Esophagus muscularis mucosa (tissue), 4 donors: Measurements from ENCODE around the gene MIOX. TPM values are rescaled to one million over a fixed set of nuclear protein-coding genes. Genes with fewer than 3 reads are reported as not detected.

ENCODE experiments used
- DNase-seq: peaks from one replicate; pipeline ENCODE4 v3.0.0-alpha.2; 2017; ENCODE audit errors: extremely low spot score
- H3K27ac ChIP-seq, 4 donors: fragments of 200-600 bp; sonication (generic); replicated peaks in 1 of 4; 1 replicate in 3 of 4; 2 replicates in 1 of 4; pipeline ENCODE4 v1.5.1; 2016 to 2019; ENCODE audit warnings: mild to moderate bottlenecking in 1 of 4
- H3K27me3 ChIP-seq, 4 donors: fragments of 200-600 bp; sonication (generic); one replicate each; pipeline versions ENCODE4 v1.5.1 to v1.6.0; 2016 to 2019
- H3K36me3 ChIP-seq, 4 donors: fragments of 200-600 bp; sonication (generic); one replicate each; pipeline ENCODE4 v1.5.1; 2016 to 2019
- H3K4me1 ChIP-seq, 4 donors: fragments of 200-600 bp; sonication (generic); one replicate each; pipeline ENCODE4 v1.5.1; 2016 to 2019
- H3K4me3 ChIP-seq, 4 donors: fragments of 200-600 bp; sonication (generic); 1 replicate in 2 of 4; 2 replicates in 2 of 4; pipeline ENCODE4 v1.5.1; 2016 to 2019; ENCODE audit warnings: mild to moderate bottlenecking in 4 of 4, moderate library complexity in 1 of 4
- H3K9me3 ChIP-seq, 4 donors: fragments of 200-600 bp; sonication (generic); 1 replicate in 3 of 4; 2 replicates in 1 of 4; pipeline ENCODE4 v1.5.1; 2016 to 2019
- EP300 ChIP-seq: sonication (generic); formaldehyde crosslinking; IDR thresholded peaks from one replicate; pipeline ENCODE4 v1.6.1; 2017; ENCODE audit warnings: antibody characterized with exemption
- POLR2A ChIP-seq: fragments of 450-650 bp; IDR thresholded peaks from one replicate; pipeline ENCODE4 v1.6.1; 2017; ENCODE audit warnings: antibody characterized with exemption, moderate library complexity, mild to moderate bottlenecking, low read depth
- POLR2AphosphoS5 ChIP-seq, 2 donors: sonication (generic); formaldehyde crosslinking; IDR thresholded peaks; one replicate each; pipeline ENCODE4 v1.6.1; 2017; ENCODE audit warnings: antibody characterized with exemption in 2 of 2
- WGBS: methylation state at CpG from one replicate; pipeline ENCODE4 v1.1.5; 2018; 5-methylcytosine and 5-hydroxymethylcytosine counted together
- intact Hi-C: fragments of 100-400 bp; cut with DNase I; formaldehyde crosslinking; loops from one replicate; pipeline ENCODE4 v1.15.1; 2023
- total RNA-seq, 4 donors: library from RNA; depleted of rRNA; stranded (reverse); fragments of >200 nt; gene quantifications; one replicate each; pipeline versions ENCODE4 v1.1.0 to v1.2.1, GENCODE V29; 2016
- TF ChIP-seq, protein P1 (sequence below), 3 experiments: fragments of 200-600 bp in 2 of 3; fragments of 450-650 bp in 1 of 3; sonication (generic) in 2 of 3; IDR thresholded peaks; one replicate each; pipeline ENCODE4 v1.5.1; 2017 to 2019; ENCODE audit warnings: antibody characterized with exemption in 3 of 3, mild to moderate bottlenecking in 2 of 3, moderate library complexity in 1 of 3

Gene MIOX
- total RNA-seq, 4 donors from 2014 or later, result not detected

DNA sequence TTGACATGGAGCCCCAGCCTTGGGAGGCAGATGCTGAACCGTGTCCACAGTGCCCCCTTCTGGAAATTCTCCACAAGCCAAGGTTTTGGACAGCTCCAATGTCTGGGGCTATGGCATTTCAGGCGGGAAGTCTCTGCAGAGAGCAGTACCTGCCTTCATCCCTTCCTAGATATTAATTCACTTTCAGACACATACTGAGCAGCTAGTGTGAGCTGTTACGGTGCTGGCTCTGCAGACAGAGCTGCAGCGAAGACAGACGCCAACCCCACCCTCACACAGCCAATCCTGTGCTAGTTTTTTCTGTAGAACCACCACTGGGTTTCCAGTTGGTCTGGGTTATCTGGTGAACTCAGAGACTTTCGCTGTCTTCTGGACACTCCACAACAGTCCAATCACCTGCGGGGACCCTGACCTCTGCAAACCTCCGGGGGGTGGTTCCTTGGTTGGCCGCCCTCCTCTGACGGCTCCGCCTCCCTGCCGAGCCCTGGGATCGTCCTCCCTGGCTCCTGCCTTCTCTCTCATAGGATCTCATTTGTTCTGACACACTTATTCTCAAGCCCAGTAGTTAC, 11.7 kb downstream of the MIOX start:
- no peak overlapping the region for H3K27ac ChIP-seq
- H3K4me3 ChIP-seq, result no peak overlapping the region
- H3K27me3 ChIP-seq, result peaks cover 0 to 11% (median 0%) of the 10 kb centered on the region in 4 donors
- no peak for DNase-seq
- intact Hi-C loops, result no loop called here
- H3K36me3 ChIP-seq, result peaks cover 11 to 16% (median 14%) of the 10 kb centered on the region in 4 donors
- TF ChIP-seq EP300 (no peak), POLR2A (no peak)
- TF ChIP-seq, protein P1, sequence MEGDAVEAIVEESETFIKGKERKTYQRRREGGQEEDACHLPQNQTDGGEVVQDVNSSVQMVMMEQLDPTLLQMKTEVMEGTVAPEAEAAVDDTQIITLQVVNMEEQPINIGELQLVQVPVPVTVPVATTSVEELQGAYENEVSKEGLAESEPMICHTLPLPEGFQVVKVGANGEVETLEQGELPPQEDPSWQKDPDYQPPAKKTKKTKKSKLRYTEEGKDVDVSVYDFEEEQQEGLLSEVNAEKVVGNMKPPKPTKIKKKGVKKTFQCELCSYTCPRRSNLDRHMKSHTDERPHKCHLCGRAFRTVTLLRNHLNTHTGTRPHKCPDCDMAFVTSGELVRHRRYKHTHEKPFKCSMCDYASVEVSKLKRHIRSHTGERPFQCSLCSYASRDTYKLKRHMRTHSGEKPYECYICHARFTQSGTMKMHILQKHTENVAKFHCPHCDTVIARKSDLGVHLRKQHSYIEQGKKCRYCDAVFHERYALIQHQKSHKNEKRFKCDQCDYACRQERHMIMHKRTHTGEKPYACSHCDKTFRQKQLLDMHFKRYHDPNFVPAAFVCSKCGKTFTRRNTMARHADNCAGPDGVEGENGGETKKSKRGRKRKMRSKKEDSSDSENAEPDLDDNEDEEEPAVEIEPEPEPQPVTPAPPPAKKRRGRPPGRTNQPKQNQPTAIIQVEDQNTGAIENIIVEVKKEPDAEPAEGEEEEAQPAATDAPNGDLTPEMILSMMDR (IDR thresholded peaks at IDR 0.05), result peak in 2 of 3 experiments; percentile 36 to 62
- 21% methylated on average over 13 of the region's 13 CpGs for WGBS
- no peaks in the 10 kb centered on the region for H3K9me3 ChIP-seq
- H3K4me1 ChIP-seq, result peaks cover 0 to 5% (median 0%) of the 10 kb centered on the region in 4 donors

DNA sequence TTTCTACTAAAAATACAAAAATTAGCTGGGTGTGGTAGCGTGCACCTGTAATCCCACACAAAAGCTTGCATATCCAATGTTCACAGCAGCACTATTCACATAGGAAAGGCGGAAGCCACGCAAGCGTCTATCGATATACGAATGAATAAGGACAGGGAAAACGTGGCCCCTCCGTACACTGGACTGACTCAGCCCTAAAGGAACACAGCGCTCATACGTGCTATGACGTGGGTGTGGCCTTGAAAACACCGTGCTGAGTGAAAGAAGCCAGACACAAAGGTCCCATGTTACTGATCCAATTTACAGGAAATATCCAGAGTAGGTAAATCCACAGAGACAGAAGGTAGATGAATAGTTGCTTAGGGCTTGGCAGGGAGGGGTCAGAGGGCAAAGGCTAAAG, 13.8 kb downstream of the MIOX start:
- intact Hi-C loops, result no loop called here
- TF ChIP-seq POLR2AphosphoS5 (IDR thresholded peaks at IDR 0.05), result no peak
- Histone ChIP-seq H3K4me3 (no peak overlapping the region), H3K27ac (no peak overlapping the region), H3K27me3 (peaks cover 0 to 11% (median 0%) of the 10 kb centered on the region in 4 donors), H3K4me1 (peaks cover 0 to 11% (median 4%) of the 10 kb centered on the region in 4 donors), H3K9me3 (no peaks in the 10 kb centered on the region), H3K36me3 (peaks cover 25 to 35% (median 31%) of the 10 kb centered on the region in 4 donors)
- DNase-seq, result no peak
- WGBS, result 87% methylated on average over 12 of the region's 12 CpGs

DNA sequence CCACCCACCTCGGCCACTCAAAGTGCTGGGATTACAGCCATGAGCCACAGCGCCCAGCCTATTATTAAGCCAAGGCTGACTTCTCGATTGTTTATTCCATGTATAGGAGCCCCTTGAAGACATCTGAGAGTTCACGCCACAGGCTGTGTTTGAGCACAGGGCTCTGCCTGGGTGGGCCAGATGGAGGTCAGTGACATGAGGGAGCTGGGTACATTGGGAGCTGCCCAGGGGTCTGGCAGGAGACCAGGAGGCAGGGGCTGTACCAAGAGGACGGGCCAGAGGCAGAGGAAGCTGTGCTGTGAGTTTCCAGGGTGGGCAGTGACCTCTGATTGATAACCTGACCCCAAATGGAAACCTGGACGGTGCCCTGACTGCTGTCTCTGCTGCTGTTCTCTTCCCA, 15.4 kb downstream of the MIOX start:
- no peak overlapping the region for H3K27ac ChIP-seq
- 81% methylated on average over 6 of the region's 6 CpGs for WGBS
- intact Hi-C loops, result no loop called here
- TF ChIP-seq POLR2A, result no peak
- TF ChIP-seq POLR2AphosphoS5 (IDR thresholded peaks at IDR 0.05), result no peak
- no peak for TF ChIP-seq EP300
- TF ChIP-seq, protein P1 (IDR thresholded peaks at IDR 0.05), result no peak
- no peaks in the 10 kb centered on the region for H3K27me3 ChIP-seq
- no peak for DNase-seq
- no peak overlapping the region for H3K4me3 ChIP-seq
- peaks cover 31 to 43% (median 40%) of the 10 kb centered on the region in 4 donors for H3K36me3 ChIP-seq
- peaks cover 12 to 27% (median 20%) of the 10 kb centered on the region in 4 donors for H3K4me1 ChIP-seq
- H3K9me3 ChIP-seq, result no peaks in the 10 kb centered on the region

DNA sequence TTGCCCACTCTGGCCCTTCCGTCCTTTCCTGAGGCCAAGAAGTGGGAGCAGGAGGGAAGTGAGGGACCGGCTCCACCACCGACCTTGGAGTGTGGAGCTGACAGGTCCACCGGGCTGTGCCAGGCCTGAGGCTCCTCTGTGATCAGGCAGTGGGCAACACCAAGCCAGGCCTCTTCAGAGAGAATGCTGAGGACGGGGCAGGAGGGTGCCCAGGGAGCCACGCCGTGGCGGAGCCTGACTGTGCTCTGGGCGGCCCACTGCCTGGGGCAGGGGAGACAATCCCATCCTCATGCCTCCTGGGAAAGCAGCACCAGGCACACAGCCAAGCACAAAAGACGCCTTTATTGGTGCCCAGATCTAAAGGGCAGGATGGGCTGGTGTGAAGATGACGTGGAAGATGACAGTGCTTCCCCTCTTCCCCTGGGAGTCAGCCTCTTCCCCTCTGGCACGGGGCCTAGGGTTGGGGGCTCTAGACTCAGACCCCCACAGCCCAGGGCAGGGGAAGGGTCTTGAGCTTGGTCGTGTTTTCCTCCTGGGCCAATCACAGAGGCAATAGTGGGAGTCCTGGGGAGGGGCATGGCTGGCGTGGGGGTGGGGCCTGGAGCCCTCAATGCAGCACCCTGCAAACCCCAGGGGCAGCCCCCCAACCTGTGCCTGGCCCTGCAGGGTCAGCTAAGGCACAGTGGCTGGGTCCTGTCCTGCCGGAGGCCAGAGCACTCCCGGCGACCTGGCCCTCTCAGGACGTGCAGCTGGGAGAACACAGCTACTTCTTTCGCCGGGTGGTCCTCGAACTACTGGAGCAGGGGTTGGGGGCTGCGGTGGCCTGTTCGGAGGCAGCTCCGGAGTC, 16.2 kb downstream of the MIOX start:
- no peak overlapping the region for H3K27ac ChIP-seq
- WGBS, result 75% methylated on average over 18 of the region's 24 CpGs
- no peak overlapping the region for H3K4me3 ChIP-seq
- H3K4me1 ChIP-seq, result peaks cover 13 to 29% (median 21%) of the 10 kb centered on the region in 4 donors
- no peak for TF ChIP-seq POLR2AphosphoS5 (IDR thresholded peaks at IDR 0.05)
- no peak for TF ChIP-seq POLR2A
- TF ChIP-seq, protein P1 (IDR thresholded peaks at IDR 0.05), result no peak
- TF ChIP-seq EP300, result no peak
- H3K36me3 ChIP-seq, result peaks cover 31 to 43% (median 40%) of the 10 kb centered on the region in 4 donors
- H3K9me3 ChIP-seq, result no peaks in the 10 kb centered on the region
- intact Hi-C loops, result no loop called here
- H3K27me3 ChIP-seq, result no peaks in the 10 kb centered on the region
- DNase-seq, result no peak

DNA sequence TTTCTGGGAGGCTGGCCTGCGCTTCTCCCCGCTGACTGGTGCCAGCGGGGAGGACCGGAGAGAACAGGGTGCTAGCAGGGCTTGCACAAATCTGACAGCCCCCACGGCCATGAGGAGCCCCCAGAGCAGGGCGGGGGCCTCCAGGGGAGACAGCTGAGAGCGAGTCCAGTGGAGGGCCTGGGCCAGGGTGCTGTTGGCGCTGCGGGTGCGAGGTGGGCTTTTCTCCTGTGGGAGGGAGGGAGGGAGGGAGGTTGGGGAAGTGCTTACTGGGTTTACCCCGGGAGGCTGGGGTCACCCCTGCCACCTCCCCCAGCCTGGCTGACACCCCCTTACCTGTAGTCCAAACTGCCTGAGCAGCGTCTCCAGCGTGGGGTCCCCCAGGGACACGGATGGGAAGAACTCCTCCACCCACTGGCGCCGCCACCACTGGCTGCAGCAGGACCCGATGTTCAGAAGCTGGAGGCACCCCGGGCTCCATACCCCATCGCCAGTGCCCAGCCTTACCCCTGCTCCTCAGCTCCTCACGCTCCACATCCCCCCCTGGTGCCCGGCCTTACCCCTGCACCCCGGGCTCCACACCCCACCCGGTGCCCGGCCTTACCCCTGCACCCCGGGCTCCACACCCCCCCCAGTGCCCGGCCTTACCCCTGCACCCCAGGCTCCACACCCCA, 17.0 kb downstream of the MIOX start:
- Histone ChIP-seq H3K4me1 (peaks cover 16 to 31% (median 23%) of the 10 kb centered on the region in 4 donors), H3K36me3 (peaks cover 31 to 43% (median 40%) of the 10 kb centered on the region in 4 donors), H3K9me3 (no peaks in the 10 kb centered on the region), H3K27ac (no peak overlapping the region), H3K4me3 (no peak overlapping the region), H3K27me3 (no peaks in the 10 kb centered on the region)
- WGBS, result 97% methylated on average over 6 of the region's 26 CpGs
- intact Hi-C loops, result no loop called here
- TF ChIP-seq POLR2AphosphoS5 (IDR thresholded peaks at IDR 0.05) (no peak), EP300 (no peak), POLR2A (no peak)
- TF ChIP-seq, protein P1 (IDR thresholded peaks at IDR 0.05), result no peak
- DNase-seq, result no peak
